Middle frontal gyrus (tissue), 1 donor: ENCODE results near the gene ZNF429.
"Not testable (repeated sequence)": the region's sequence is repeated elsewhere in the genome, so short reads cannot be mapped to it uniquely, and the experiment has no call there.

ENCODE experiments used
- DNase-seq: peaks from one replicate; pipeline ENCODE4 v3.0.0-alpha.2; 2015; ENCODE audit warnings: low spot score; ENCODE audit errors: extremely low spot score

The ZNF429 gene

GRCh38 chr19:21590867-21591266, 85.5 kb downstream of the ZNF429 start:
- no peak for DNase-seq

GRCh38 chr19:21593008-21593481, 87.6 kb downstream of the ZNF429 start:
- DNase-seq: no peak

GRCh38 chr19:21593502-21593901, 88.1 kb downstream of the ZNF429 start:
- DNase-seq: no peak

GRCh38 chr19:21593934-21594820, 88.8 kb downstream of the ZNF429 start:
- no peak for DNase-seq

GRCh38 chr19:21595185-21595584, 89.8 kb downstream of the ZNF429 start:
- no peak for DNase-seq

GRCh38 chr19:21602082-21602658, 96.8 kb downstream of the ZNF429 start:
- no peak for DNase-seq

- not testable (repeated sequence) for DNase-seq
These were observed 97.4 kb downstream of the ZNF429 start for GRCh38 chr19:21602659-21603430.

GRCh38 chr19:21603431-21604231, 98.2 kb downstream of the ZNF429 start:
- no peak for DNase-seq

- DNase-seq: no peak
These were observed 99.0 kb downstream of the ZNF429 start for GRCh38 chr19:21604351-21604926.
